Muscle layer of colon (tissue), 2 donors: ENCODE data around the gene FAM240B.

Experiments
- H3K27ac ChIP-seq: one replicate; pipeline ENCODE4 v1.7.0; 2013; ENCODE audit warnings: low read depth, mild to moderate bottlenecking, low read length, moderate library complexity
- H3K27me3 ChIP-seq, 2 donors: one replicate each; pipeline ENCODE4 v1.7.0; 2013; ENCODE audit warnings: low read length in 2 of 2, mild to moderate bottlenecking in 2 of 2; ENCODE audit not compliant: insufficient read depth in 2 of 2, control insufficient read depth in 1 of 2
- H3K36me3 ChIP-seq: one replicate; pipeline ENCODE4 v1.7.0; 2013; ENCODE audit warnings: mild to moderate bottlenecking, low read length; ENCODE audit not compliant: insufficient read depth
- H3K4me1 ChIP-seq: one replicate; pipeline ENCODE4 v1.7.0; 2013; ENCODE audit warnings: mild to moderate bottlenecking, low read length; ENCODE audit not compliant: insufficient read depth
- H3K4me3 ChIP-seq, 2 donors: one replicate each; pipeline ENCODE4 v1.7.0; 2013; ENCODE audit warnings: low read length in 2 of 2, low read depth in 1 of 2, mild to moderate bottlenecking in 1 of 2, moderate library complexity in 1 of 2
- H3K9ac ChIP-seq: one replicate; pipeline ENCODE4 v1.7.0; 2013; ENCODE audit warnings: low read length
- H3K9me3 ChIP-seq: one replicate; pipeline ENCODE4 v1.7.0; 2013; ENCODE audit warnings: mild to moderate bottlenecking, low read length
- donor health status: abdominal sarcoma.
- donor health status: Adenocarcinoma of cecum.

Gene FAM240B

GRCh38 chr9:38720083-38720745, at the start of gene FAM240B:
TSS of gene FAM240B (minus strand) at chr9:38720133. CDS start at chr9:38703999, 16,134 bp downstream.
- no peaks in the 10 kb centered on the region for H3K9me3 ChIP-seq
- H3K27me3 ChIP-seq = no peaks in the 10 kb centered on the region
- no peaks in the 10 kb centered on the region for H3K4me1 ChIP-seq
- no peaks in the 10 kb centered on the region for H3K36me3 ChIP-seq
- no peak within 1 kb of the TSS for H3K9ac ChIP-seq
- H3K4me3 ChIP-seq = no peak within 1 kb of the TSS
- no peak within 1 kb of the TSS for H3K27ac ChIP-seq

- no peak overlapping the region for H3K27ac ChIP-seq
- no peaks in the 10 kb centered on the region for H3K27me3 ChIP-seq
- H3K9me3 ChIP-seq = no peaks in the 10 kb centered on the region
- H3K36me3 ChIP-seq = no peaks in the 10 kb centered on the region
- H3K4me3 ChIP-seq = no peak overlapping the region
- H3K9ac ChIP-seq = no peak overlapping the region
- H3K4me1 ChIP-seq = no peaks in the 10 kb centered on the region
Measured at GRCh38 chr9:38768351-38768761, 48.4 kb upstream of the FAM240B start.

- no peaks in the 10 kb centered on the region for H3K9me3 ChIP-seq
- H3K36me3 ChIP-seq = no peaks in the 10 kb centered on the region
- H3K27me3 ChIP-seq = no peaks in the 10 kb centered on the region
- H3K4me3 ChIP-seq = no peak overlapping the region
- H3K9ac ChIP-seq = no peak overlapping the region
- H3K4me1 ChIP-seq = no peaks in the 10 kb centered on the region
- no peak overlapping the region for H3K27ac ChIP-seq
Measured at GRCh38 chr9:38765101-38765500, 45.2 kb upstream of the FAM240B start.

GRCh38 chr9:38761999-38762398, 42.1 kb upstream of the FAM240B start:
- H3K4me1 ChIP-seq = no peaks in the 10 kb centered on the region
- H3K9me3 ChIP-seq = no peaks in the 10 kb centered on the region
- no peak overlapping the region for H3K9ac ChIP-seq
- no peak overlapping the region for H3K27ac ChIP-seq
- no peaks in the 10 kb centered on the region for H3K36me3 ChIP-seq
- H3K27me3 ChIP-seq = no peaks in the 10 kb centered on the region
- no peak overlapping the region for H3K4me3 ChIP-seq

- H3K27me3 ChIP-seq = no peaks in the 10 kb centered on the region
- H3K4me1 ChIP-seq = no peaks in the 10 kb centered on the region
- no peak overlapping the region for H3K27ac ChIP-seq
- H3K9me3 ChIP-seq = no peaks in the 10 kb centered on the region
- H3K4me3 ChIP-seq = no peak overlapping the region
- H3K36me3 ChIP-seq = no peaks in the 10 kb centered on the region
- no peak overlapping the region for H3K9ac ChIP-seq
Measured at GRCh38 chr9:38761339-38761738, 41.4 kb upstream of the FAM240B start.

- no peaks in the 10 kb centered on the region for H3K9me3 ChIP-seq
- no peaks in the 10 kb centered on the region for H3K27me3 ChIP-seq
- H3K4me1 ChIP-seq = no peaks in the 10 kb centered on the region
- no peak overlapping the region for H3K27ac ChIP-seq
- no peaks in the 10 kb centered on the region for H3K36me3 ChIP-seq
- H3K9ac ChIP-seq = no peak overlapping the region
- no peak overlapping the region for H3K4me3 ChIP-seq
Measured at GRCh38 chr9:38756702-38757101, 36.8 kb upstream of the FAM240B start.

GRCh38 chr9:38747941-38748340, 28.0 kb upstream of the FAM240B start:
- Histone ChIP-seq H3K9ac (no peak overlapping the region), H3K36me3 (no peaks in the 10 kb centered on the region), H3K27ac (no peak overlapping the region), H3K27me3 (no peaks in the 10 kb centered on the region), H3K4me1 (no peaks in the 10 kb centered on the region), H3K4me3 (no peak overlapping the region), H3K9me3 (no peaks in the 10 kb centered on the region)

GRCh38 chr9:38747067-38747466, 27.1 kb upstream of the FAM240B start:
- Histone ChIP-seq H3K9me3 (no peaks in the 10 kb centered on the region), H3K27ac (no peak overlapping the region), H3K27me3 (no peaks in the 10 kb centered on the region), H3K4me1 (no peaks in the 10 kb centered on the region), H3K36me3 (no peaks in the 10 kb centered on the region), H3K4me3 (no peak overlapping the region), H3K9ac (no peak overlapping the region)

- Histone ChIP-seq H3K36me3 (no peaks in the 10 kb centered on the region), H3K9me3 (no peaks in the 10 kb centered on the region), H3K4me1 (no peaks in the 10 kb centered on the region), H3K27me3 (no peaks in the 10 kb centered on the region), H3K4me3 (no peak overlapping the region), H3K9ac (no peak overlapping the region), H3K27ac (no peak overlapping the region)
Measured at GRCh38 chr9:38746303-38746702, 26.4 kb upstream of the FAM240B start.

GRCh38 chr9:38744484-38744883, 24.6 kb upstream of the FAM240B start:
- no peaks in the 10 kb centered on the region for H3K4me1 ChIP-seq
- H3K36me3 ChIP-seq = no peaks in the 10 kb centered on the region
- H3K9ac ChIP-seq = no peak overlapping the region
- no peaks in the 10 kb centered on the region for H3K27me3 ChIP-seq
- no peak overlapping the region for H3K27ac ChIP-seq
- no peaks in the 10 kb centered on the region for H3K9me3 ChIP-seq
- no peak overlapping the region for H3K4me3 ChIP-seq

GRCh38 chr9:38737246-38737645, 17.3 kb upstream of the FAM240B start:
- no peaks in the 10 kb centered on the region for H3K27me3 ChIP-seq
- no peaks in the 10 kb centered on the region for H3K9me3 ChIP-seq
- H3K4me1 ChIP-seq = no peaks in the 10 kb centered on the region
- no peak overlapping the region for H3K27ac ChIP-seq
- H3K36me3 ChIP-seq = no peaks in the 10 kb centered on the region
- no peak overlapping the region for H3K9ac ChIP-seq
- no peak overlapping the region for H3K4me3 ChIP-seq

GRCh38 chr9:38734831-38735230, 14.9 kb upstream of the FAM240B start:
- Histone ChIP-seq H3K9me3 (no peaks in the 10 kb centered on the region), H3K27me3 (peaks cover 0 to 3% of the 10 kb centered on the region in 2 donors), H3K9ac (no peak overlapping the region), H3K4me3 (no peak overlapping the region), H3K4me1 (no peaks in the 10 kb centered on the region), H3K27ac (no peak overlapping the region), H3K36me3 (no peaks in the 10 kb centered on the region)
